ENCODE results near the gene SPOCK2.
"Not testable (repeated sequence)": the region's sequence is repeated elsewhere in the genome, so short reads cannot be mapped to it uniquely, and the experiment has no call there.

The SPOCK2 gene, protein sequence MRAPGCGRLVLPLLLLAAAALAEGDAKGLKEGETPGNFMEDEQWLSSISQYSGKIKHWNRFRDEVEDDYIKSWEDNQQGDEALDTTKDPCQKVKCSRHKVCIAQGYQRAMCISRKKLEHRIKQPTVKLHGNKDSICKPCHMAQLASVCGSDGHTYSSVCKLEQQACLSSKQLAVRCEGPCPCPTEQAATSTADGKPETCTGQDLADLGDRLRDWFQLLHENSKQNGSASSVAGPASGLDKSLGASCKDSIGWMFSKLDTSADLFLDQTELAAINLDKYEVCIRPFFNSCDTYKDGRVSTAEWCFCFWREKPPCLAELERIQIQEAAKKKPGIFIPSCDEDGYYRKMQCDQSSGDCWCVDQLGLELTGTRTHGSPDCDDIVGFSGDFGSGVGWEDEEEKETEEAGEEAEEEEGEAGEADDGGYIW

GRCh38 chr10:72087969-72088888, at the start of gene SPOCK2:
TSS of gene SPOCK2 (minus strand) at chr10:72088551. CDS start at chr10:72088328, 223 bp downstream.
- DNase-seq (ENCODE audit: low spot score): no peak

- DNase-seq (ENCODE audit: low spot score): no peak
These were observed 49.2 kb upstream of the SPOCK2 start for GRCh38 chr10:72137583-72137982.

DNA sequence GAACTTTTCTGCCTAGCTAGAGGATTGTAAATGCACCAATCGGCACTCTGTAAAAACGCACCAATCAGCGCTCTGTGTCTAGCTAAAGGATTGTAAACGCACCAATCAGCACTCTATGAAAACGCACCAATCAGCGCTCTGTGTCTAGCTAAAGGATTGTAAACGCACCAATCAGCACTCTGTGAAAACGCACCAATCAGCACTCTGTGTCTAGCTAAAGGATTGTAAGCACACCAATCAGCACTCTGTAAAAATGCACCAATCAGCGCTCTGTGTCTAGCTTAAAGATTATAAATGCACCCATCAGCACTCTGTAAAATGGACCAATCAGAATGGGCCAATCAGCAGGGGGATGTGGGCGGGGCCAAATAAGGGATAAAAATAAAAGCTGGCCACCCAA, 47.9 kb upstream of the SPOCK2 start:
- DNase-seq (ENCODE audit: low spot score): not testable (repeated sequence)

DNA sequence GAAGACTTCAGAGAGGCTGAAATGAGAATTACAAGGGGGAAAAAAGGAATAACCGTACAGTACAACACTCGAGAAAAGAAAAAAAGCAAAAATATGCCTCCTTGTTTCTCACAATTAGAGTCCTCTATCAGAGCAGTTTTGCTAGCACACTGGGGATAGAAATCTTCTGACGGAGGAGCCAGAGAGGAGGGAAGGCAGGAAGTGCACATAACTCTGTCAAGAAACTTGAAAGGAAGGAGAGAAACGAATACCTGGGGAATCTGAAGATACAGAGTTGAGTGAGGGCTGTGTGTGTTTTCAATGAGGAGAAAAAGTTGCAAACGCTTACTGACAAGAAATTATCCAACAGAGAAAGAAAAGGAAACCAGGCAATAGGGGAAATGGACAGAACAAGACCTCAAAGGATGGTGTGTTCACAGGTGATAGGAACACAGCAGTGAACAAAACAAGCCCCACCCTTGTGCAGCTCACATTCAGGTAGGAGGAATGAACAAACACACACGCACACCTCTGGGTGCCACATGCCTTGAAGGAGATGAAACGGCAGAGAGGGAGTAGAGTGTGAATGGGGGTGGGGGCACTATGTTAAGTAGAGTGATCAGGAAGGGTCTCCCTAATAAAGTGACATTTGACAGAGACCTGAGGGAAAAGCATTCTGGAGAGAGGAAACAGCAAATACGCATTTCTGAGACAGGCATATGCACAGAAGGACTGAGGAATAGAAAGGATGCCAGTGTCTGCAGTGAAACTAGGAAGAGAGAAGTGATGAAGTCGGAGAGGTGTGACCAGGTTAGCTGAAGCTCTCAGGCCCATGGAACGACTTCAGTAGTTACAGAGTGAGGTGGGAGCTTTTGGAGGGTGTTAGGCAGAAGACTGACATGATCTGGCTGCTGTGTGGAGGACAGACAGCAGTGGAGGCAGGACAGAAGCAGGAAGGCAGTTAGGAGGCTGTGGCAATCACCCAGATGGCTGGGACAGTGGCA, 46.7 kb upstream of the SPOCK2 start:
- DNase-seq (ENCODE audit: low spot score): no peak

GRCh38 chr10:72133517-72133916, 45.2 kb upstream of the SPOCK2 start:
- DNase-seq (ENCODE audit: low spot score): no peak

- DNase-seq (ENCODE audit: low spot score): no peak
These were observed 44.5 kb upstream of the SPOCK2 start for GRCh38 chr10:72132854-72133253.

GRCh38 chr10:72127571-72127970, 39.2 kb upstream of the SPOCK2 start:
- DNase-seq (ENCODE audit: low spot score): no peak

- DNase-seq (ENCODE audit: low spot score): no peak
These were observed 38.5 kb upstream of the SPOCK2 start for GRCh38 chr10:72126872-72127232.

DNA sequence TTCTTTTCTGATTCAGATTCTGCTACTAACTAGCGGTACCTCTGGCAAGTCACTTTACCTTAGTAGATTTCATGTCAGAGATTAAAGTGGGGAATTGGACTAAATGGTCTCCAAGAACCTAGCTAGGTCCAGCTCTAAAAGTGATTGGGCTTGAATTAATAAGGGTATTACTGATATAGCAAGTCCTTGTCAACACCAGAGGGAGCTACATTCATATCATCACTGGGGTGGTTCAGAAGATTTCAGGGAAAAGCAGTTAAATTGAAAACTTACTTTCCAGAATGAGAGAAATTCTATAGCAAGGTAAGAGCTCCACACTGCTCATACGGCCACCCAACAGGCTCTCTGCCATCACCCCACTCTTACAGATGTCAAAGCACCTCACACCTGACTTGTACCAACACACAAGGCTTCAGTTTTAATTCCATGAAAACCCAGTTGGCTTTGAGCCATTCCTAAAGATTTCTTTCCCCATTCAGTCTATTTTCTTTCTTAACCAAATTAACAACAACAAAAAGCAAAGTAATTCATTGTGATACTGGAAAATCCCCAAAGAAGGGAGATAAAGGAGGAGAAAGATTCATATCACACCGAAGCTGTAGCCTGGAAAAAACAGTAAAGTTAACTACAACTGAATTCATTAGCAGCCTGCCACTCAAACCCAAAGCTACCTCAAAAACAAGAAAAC, 38.0 kb upstream of the SPOCK2 start:
- DNase-seq (ENCODE audit: low spot score): peak; percentile 41

GRCh38 chr10:72124989-72125388, 36.6 kb upstream of the SPOCK2 start:
- DNase-seq (ENCODE audit: low spot score): no peak

- no peak for DNase-seq (ENCODE audit: low spot score)
These were observed 36.0 kb upstream of the SPOCK2 start for GRCh38 chr10:72124381-72124780.

DNA sequence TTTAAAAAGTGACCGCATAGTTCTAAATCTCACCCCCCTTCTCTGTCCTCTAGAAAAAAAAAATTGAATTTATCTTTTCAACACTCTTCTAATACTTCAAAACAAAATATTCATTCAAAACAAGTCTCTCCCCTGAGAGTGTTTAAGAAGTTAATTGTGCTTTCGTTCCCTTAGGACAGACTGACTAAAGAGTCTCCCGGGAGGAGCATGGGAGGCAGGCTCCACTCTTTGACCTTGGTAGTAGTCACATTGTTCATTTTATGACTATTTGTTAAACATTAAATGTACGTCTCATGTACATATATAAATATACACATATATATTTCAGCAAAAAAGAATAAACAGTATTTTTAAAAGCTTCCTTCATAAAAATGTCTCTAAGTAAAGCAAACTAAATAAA, 35.3 kb upstream of the SPOCK2 start:
- no peak for DNase-seq (ENCODE audit: low spot score)

DNA sequence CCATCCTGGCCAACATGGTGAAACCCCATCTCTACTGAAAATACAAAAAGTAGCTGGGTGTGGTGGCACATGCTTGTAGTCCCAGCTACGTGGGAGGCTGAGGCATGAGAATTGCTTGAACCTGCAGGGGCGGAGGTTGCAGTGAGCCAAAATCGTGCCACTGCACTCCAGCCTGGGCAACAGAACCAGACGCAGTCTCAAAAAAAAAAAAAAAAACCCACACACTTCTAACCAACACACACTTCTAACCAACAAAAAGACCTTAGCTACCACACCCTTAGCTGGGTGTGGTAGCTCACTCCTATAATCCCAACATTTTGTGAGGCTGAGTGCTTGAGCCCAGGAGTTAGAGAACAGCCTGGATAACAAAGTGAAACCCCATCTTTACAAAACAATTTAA, 33.9 kb upstream of the SPOCK2 start:
- no peak for DNase-seq (ENCODE audit: low spot score)

- DNase-seq (ENCODE audit: low spot score): no peak
These were observed 33.0 kb upstream of the SPOCK2 start for GRCh38 chr10:72121389-72121788.

- no peak for DNase-seq (ENCODE audit: low spot score)
These were observed 28.0 kb upstream of the SPOCK2 start for GRCh38 chr10:72116372-72116771.

DNA sequence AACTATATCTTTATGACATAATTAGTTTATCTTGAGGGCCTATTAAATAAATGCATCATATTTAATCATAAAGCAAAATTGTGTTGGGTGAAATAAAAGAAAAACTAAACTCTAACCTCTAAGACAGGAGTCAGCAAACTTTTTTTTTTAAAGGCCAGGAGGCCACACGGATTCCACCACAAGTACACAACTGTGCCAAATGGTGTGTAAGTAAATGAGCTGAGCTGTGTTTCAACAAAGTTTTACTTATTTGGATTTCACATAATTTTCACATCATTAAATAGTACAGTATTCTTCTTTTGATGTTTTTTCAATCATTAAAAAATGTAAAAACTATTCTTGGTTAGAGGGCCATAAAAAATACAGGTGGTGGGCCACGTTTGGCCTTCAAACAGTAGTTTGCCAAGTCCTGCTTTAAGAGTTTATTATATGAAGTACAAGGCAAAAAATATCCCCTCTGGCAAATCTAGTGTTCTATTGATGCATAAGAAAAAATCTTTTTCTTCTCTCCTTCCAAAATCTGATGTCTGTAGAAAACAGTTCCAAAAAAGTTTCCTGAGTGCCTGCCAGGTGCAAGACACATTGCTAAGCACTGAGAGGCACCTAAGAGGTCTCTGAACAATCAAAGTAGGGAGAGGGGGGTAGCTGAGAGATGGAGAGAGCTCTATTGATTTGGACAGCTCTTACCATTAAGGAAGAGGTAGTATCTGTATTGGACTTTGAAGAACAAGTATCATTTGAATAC, 26.5 kb upstream of the SPOCK2 start:
- no peak for DNase-seq (ENCODE audit: low spot score)

DNA sequence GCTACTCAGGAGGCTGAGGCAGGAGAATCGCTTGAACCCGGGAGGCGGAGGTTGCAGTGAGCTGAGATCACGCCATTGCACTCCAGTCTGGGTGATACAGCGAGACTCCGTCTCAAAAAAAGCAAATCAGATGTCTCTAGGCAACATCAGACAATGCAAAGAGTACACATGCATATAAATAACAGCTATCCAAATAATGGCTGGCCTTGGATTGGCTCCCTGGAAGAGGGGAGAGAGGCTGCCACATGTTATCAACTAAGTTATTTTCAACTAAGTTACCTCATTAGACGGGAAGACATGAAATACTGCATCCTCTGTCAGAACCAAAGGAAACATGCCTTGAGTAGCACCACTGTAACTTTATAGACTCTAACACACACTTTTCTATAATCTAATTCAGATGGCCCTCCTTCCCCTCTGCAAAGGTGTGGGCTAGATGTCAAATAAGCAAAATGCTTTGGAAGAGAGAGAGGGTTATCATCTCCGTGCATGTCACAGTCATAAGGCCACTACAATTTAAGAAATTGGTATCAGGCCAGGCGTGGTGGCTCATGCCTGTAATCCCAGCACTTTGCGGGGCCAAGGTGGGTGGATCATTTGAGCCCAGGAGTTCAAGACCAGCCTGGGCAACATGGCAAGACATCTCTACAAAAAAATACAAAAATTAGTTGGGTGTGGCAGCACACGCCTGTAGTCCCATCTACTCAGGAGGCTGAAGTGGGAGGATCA, 22.5 kb upstream of the SPOCK2 start:
- DNase-seq (ENCODE audit: low spot score): no peak

DNA sequence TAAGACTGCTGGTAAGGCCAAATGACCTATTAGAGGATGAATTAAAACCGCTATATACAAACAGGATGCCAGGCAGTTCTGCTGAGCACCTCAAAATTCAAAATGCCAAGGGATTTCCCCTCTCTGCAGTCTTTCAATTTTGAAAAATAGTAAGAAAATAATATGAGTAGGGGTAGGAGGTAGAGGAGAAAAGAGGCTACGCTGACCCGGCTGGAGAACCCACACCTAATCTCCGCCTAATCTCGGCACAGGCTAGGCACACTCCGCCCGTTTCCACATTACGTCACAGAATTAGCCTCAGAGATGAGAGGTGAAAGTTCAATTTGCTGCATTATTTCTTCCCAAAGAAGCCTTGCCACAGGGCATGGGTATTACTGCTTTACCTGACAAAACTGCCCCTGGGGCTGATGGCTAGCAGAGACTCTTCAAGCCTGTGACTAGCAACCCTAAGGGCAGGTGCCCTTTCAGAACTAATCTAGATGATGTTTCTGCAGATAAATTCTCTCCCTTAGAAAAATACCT, 21.3 kb upstream of the SPOCK2 start:
- DNase-seq (ENCODE audit: low spot score): no peak

- peak; percentile 20 for DNase-seq (ENCODE audit: low spot score)
These were observed 20.7 kb upstream of the SPOCK2 start for GRCh38 chr10:72108830-72109635.

All from iPS-NIHi11 (cell line).